Bronchial epithelial cell (primary cell): ENCODE data around the gene BTBD8. TPM values are rescaled to one million over a fixed set of nuclear protein-coding genes. Genes with fewer than 3 reads are reported as not detected.

ENCODE experiments used
- DNase-seq: peaks from one replicate; pipeline ENCODE4 v3.0.0-alpha.2; 2010; ENCODE audit warnings: low read depth
- FAIRE-seq: peaks from 2 replicates; lab custom pipeline; 2011; peaks lifted over from hg19 to GRCh38; lab: Jason Lieb, UNC
- H3K27me3 ChIP-seq: 2 replicates; pipeline ENCODE4 v1.5.1; 2011; ENCODE audit warnings: low read length; ENCODE audit not compliant: control insufficient read depth, insufficient read depth
- H3K36me3 ChIP-seq: 2 replicates; pipeline ENCODE4 v1.5.1; 2011; ENCODE audit warnings: low read length; ENCODE audit not compliant: control insufficient read depth, insufficient read depth
- H3K4me3 ChIP-seq: 2 replicates; pipeline ENCODE4 v1.5.1; 2011; ENCODE audit warnings: mild to moderate bottlenecking, low read depth, low read length, control low read depth
- total RNA-seq: library from RNA; depleted of rRNA; stranded (reverse); fragments of >200 nt; gene quantifications from 2 replicates; pipeline ENCODE4 v1.2.1, GENCODE V29; 2014
- TF ChIP-seq, protein P1 (sequence below): IDR thresholded peaks from 2 replicates; pipeline ENCODE4 v1.5.1; 2011; ENCODE audit warnings: mild to moderate bottlenecking, moderate library complexity, low read length, control low read depth, inconsistent platforms; ENCODE audit not compliant: insufficient read depth, severe bottlenecking

BTBD8 gene
- total RNA-seq, 1 donor from 2014 or later: 2.6 TPM

DNA sequence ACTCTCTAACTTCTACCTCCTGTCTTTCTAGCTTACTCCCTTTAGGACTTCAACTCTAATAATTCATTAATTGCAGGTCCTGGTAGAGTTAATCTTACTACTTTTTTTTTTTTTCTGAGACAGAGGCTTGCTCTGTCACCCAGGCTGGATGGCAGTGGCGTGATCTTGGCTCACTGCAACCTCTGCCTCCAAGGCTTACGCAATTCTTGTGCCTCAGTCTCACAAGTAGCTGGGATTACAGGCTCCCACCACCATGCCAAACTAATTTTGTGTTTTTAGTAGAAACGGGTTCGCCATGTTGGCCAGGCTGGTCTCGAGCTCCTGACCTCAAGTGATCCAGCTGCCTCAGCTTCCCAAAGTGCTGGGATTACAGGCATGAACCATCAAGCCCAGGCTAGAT lies 15.7 kb downstream of the BTBD8 start:
- Histone ChIP-seq H3K27me3 (no peaks in the 10 kb centered on the region), H3K36me3 (no peaks in the 10 kb centered on the region), H3K4me3 (no peak overlapping the region)
- FAIRE-seq (no peak), DNase-seq (no peak)
- TF ChIP-seq, protein P1, sequence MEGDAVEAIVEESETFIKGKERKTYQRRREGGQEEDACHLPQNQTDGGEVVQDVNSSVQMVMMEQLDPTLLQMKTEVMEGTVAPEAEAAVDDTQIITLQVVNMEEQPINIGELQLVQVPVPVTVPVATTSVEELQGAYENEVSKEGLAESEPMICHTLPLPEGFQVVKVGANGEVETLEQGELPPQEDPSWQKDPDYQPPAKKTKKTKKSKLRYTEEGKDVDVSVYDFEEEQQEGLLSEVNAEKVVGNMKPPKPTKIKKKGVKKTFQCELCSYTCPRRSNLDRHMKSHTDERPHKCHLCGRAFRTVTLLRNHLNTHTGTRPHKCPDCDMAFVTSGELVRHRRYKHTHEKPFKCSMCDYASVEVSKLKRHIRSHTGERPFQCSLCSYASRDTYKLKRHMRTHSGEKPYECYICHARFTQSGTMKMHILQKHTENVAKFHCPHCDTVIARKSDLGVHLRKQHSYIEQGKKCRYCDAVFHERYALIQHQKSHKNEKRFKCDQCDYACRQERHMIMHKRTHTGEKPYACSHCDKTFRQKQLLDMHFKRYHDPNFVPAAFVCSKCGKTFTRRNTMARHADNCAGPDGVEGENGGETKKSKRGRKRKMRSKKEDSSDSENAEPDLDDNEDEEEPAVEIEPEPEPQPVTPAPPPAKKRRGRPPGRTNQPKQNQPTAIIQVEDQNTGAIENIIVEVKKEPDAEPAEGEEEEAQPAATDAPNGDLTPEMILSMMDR: no peak

DNA sequence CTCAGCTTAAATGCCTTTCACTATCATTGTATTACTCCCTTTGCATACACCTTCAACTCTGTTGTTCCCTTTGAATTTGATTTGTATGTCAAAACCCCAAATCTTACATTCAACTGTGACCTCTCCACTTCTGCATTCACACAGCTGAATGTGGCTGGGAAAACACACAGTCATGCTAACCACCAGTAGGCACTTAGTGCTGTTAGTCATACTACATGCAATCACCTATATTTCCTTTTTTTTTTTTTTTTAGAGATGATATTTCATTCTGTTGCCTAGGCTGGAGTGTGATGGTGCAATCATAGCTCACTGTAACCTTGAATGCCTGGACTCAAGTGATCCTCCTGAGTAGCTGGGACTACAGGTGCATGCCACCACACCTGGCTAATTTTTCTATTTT lies 16.2 kb downstream of the BTBD8 start:
- no peak overlapping the region for H3K4me3 ChIP-seq
- FAIRE-seq (no peak), DNase-seq (peak; percentile 77)
- H3K36me3 ChIP-seq: no peaks in the 10 kb centered on the region
- H3K27me3 ChIP-seq: no peaks in the 10 kb centered on the region
- TF ChIP-seq, protein P1: no peak

DNA sequence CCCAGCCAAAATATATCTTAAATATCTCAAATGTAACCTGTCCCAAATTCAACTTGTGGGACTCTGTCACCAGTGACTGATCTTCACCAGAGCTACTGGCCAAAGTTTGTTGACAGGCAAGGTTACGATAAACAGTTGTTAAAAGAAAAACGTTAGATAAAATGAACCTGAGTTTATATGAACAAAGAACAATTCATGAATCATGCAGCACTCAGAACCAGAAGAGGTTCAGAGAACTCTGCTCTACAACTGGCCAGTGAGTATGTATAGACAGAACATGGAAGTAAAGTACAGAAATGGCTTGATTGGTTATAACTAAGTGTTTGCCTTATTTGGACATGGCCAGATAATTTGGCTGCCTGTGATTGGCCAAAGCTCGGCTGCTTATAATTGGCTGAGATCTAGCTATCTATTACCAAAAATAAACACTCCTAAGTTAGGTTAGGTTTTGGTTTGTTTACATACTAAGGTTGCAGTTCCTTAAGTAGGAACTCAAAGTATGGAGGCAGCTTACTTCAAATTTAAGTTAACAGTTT lies 25.5 kb downstream of the BTBD8 start:
- Histone ChIP-seq H3K4me3 (no peak overlapping the region), H3K27me3 (no peaks in the 10 kb centered on the region), H3K36me3 (no peaks in the 10 kb centered on the region)
- DNase-seq (no peak), FAIRE-seq (no peak)
- TF ChIP-seq, protein P1: no peak

DNA sequence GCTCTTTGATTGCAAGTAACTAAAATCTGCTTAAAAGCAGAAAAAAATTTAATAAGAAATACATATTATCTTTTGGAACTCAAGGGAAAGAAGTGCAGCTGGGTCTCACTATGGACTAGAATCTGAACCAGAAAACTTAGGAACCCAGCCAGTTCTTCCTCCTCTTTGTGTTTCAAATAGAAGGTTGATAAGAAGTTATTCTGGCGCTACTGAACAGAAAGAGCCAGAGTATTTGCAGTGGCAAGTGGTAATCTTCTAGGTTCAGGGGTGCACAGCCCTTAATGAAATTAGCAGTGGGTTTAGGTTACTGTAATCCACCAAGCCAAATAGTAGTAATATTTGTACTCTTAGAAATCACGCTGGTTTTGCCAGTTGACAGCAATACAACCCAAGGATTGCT lies 28.5 kb downstream of the BTBD8 start:
- FAIRE-seq (no peak), DNase-seq (no peak)
- H3K27me3 ChIP-seq: no peaks in the 10 kb centered on the region
- TF ChIP-seq, protein P1: no peak
- H3K4me3 ChIP-seq: no peak overlapping the region
- no peaks in the 10 kb centered on the region for H3K36me3 ChIP-seq

DNA sequence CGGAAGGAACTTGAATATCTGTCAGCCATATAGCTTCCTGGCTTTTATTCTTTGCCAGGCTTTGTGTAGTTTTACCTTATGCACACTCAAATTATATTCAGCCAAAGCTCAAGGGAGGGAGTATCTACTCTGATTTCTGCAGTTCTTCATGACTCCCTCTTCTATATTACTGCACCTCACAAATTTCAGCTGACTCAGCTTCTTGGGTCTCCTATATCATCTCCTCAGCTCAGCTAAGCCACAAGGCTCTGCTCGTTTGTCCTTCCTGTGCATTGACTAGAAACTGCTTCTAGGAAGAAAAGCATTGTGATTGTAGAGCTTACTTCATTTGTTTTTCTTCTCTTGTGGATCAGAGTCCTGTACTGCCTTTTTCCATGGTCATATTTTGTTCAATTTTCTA lies 37.4 kb downstream of the BTBD8 start:
- Histone ChIP-seq H3K27me3 (no peaks in the 10 kb centered on the region), H3K4me3 (no peak overlapping the region), H3K36me3 (no peaks in the 10 kb centered on the region)
- TF ChIP-seq, protein P1: no peak
- DNase-seq (no peak), FAIRE-seq (no peak)

DNA sequence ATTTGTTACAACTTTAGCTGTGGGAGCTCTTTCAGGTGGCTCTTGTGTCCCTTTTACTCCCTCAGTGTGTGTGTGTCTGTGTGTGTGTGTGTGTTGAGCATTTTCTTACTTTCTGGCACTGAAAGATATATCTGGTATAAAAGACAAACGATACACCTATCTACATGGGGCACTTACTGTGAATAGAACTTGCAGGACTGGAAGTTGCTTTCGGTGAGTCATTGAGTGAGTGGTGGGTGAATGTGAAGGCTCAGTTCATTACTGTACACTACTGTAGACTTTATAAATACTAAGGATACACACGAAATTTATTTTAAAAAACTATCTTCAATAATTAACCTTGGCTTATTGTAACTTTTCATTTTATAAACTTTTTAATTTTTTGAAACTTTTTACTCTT lies 38.7 kb downstream of the BTBD8 start:
- FAIRE-seq (no peak), DNase-seq (peak; percentile 86)
- H3K27me3 ChIP-seq: no peaks in the 10 kb centered on the region
- no peak overlapping the region for H3K4me3 ChIP-seq
- H3K36me3 ChIP-seq: no peaks in the 10 kb centered on the region
- TF ChIP-seq, protein P1: no peak
